GM21619 (cell line): ENCODE results near the gene SRSF6.
"Not testable (repeated sequence)": the region's sequence is repeated elsewhere in the genome, so short reads cannot be mapped to it uniquely, and the experiment has no call there.

Experiments
- ATAC-seq: cut with Tn5 transposase; IDR thresholded peaks from one replicate; pipeline ENCODE4 v1.9.1; 2021; ENCODE audit not compliant: unreplicated experiment

The SRSF6 gene

DNA sequence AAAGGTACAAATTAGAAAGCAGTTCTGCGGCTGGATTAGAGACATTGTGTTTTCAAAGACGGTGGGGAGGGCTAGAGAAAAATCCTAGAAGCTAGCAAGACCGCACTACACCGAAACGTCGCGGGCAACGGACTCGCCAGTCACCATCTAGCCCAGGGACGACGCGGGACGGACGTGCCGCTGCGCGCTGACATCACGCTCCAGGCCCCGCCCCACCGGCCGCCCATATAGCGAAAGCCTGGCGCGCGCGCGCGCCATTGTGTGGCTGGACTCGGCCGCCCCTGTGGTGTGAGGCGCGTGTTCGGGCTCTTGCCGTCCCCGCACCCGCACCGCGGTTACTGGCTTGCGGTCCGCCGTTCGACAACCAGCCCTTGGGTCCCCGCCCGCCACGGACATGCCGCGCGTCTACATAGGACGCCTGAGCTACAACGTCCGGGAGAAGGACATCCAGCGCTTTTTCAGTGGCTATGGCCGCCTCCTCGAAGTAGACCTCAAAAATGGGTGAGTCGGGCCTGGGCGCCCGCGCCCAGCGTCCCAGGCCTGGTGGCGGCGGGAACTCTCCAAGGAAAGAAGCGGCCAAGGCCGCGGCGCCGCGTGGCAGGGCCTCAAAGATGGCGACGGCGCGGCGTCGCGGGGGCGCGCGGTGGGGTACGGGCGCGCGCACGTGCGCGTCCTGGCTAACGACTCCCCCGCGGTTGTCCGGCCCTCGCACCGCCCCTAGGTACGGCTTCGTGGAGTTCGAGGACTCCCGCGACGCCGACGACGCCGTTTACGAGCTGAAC is at the start of gene SRSF6:
SRSF6 (plus strand) TSS at position 257 of the 782 bp plus-strand sequence; CDS start at position 395, 138 bp downstream.
- ATAC-seq = peak; percentile 80

GRCh38 chr20:43408848-43409576 is 48.7 kb upstream of the SRSF6 start:
- no peak for ATAC-seq

- no peak for ATAC-seq
Observed at GRCh38 chr20:43409577-43409913, 48.2 kb upstream of the SRSF6 start.

- no peak for ATAC-seq
Observed at GRCh38 chr20:43415661-43416430, 41.9 kb upstream of the SRSF6 start.

GRCh38 chr20:43416591-43417228 is 41.0 kb upstream of the SRSF6 start:
- ATAC-seq = no peak

- no peak for ATAC-seq
Observed at GRCh38 chr20:43420192-43420591, 37.5 kb upstream of the SRSF6 start.

GRCh38 chr20:43420913-43421312 is 36.8 kb upstream of the SRSF6 start:
- not testable (repeated sequence) for ATAC-seq

GRCh38 chr20:43426172-43426571 is 31.5 kb upstream of the SRSF6 start:
- ATAC-seq = no peak

DNA sequence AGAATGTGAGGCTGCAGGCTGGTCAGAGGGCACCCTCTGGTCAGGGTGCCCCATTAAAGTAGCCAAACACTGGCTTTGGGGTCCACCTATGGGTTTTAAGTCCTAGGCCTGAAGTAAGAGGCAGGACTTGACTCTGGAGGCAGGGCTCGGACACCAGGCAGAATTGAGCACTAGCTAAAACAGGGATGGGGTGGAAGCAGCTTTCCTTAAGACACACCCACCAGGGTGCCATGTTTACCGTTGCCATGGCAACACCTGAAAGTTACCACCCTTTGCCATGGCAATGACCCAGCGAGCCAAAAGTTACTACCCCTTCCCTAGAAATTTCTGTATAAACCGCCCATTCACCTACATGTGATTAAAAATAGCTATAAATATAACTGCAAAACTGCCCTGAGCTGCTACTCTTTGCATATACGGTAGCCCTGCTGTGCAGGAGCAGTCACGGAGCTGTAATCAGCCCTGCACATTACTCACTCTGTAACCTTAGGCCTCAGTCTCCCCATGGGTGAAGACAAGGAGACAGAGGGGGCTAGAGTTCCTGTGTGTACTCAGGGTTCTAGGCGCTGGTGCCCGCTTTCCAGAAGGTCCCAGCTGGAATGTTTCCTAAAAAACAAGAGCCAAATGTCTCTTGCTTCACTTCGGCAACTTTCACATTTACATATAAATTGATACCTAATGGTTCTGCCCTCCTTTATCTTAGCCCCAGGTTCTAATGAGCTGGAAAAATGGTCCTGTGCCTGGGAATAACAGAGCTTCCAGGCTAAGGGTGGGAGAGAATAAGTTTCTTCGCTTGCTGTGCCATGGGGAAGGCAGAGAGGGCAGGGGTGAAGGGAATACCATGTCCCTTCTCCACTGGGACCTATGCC is 27.2 kb upstream of the SRSF6 start:
- no peak for ATAC-seq

- no peak for ATAC-seq
Observed at GRCh38 chr20:43431134-43431519, 26.6 kb upstream of the SRSF6 start.

GRCh38 chr20:43432498-43432897 is 25.2 kb upstream of the SRSF6 start:
- no peak for ATAC-seq

- ATAC-seq = no peak
Observed at GRCh38 chr20:43433250-43433854, 24.3 kb upstream of the SRSF6 start.

DNA sequence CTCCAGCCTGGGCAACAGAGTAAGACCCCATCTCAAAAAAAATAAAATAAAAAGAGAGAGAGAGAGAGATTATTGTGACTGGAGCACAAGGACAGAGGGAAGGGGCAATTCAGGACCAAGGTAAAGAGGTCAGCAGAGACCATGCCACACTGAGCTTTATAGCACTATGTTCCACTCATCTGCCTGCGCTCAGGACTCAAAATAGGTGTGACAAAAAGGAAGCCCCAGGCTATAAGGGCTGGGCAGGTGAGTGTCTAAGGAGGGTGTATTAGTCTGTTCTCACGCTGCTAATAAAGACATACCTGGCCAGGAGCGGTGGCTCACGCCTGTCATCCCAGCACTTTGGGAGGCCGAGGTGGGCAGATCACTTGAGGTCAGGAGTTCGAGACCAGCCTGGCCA is 23.1 kb upstream of the SRSF6 start:
- no peak for ATAC-seq

DNA sequence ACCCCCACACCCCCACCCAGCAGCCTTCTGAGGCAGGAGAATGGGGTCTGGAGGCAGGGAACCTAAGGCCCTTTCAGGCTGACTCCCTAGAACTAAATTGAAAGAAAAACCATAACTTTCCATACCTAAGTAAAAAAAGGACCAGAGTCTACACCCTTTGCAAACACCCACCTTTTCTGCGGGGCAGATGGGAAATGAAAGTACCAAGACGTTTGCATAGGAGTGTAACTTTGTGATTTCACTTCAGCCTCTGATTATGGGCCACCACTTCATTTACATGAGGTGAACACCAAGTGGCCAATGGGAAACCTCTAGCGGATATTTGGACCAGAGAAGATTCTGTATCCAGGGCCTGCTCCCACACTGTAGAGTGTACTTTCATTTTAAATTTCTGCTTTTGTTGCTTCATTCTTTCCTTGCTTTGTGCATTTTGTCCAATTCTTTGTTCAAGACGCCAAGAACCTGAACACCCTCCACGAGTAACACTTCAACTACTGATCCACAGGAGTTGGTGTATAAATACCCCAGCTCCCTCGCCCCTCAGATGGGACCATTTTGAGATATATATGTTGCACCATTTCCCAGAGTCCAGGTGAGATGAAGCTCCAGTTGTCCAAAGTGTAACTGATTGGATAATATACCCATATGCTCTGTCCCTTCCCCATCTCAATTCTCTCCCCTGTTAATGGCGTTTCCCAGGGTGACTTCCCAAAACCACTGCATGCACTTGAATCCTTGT is 18.9 kb upstream of the SRSF6 start:
- ATAC-seq = peak; percentile 93

DNA sequence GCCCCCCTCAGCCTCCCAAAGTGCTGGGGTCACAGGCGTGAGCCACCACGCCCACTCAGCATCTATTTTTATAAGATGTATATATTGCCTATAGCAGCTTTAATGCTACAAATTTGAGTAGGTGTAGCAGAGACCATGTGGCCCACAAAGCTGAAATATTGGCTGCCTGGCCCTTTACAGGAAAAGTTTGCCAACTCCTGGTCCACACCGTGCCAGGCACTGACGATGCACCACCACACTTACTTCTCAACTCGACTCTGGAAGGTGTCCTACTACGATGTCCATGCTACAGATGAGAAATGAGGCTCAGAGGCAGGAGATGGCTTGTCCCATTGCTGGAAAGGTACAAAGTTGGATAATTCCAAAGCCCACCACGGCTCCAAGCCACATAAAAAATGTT is 17.2 kb upstream of the SRSF6 start:
- no peak for ATAC-seq

DNA sequence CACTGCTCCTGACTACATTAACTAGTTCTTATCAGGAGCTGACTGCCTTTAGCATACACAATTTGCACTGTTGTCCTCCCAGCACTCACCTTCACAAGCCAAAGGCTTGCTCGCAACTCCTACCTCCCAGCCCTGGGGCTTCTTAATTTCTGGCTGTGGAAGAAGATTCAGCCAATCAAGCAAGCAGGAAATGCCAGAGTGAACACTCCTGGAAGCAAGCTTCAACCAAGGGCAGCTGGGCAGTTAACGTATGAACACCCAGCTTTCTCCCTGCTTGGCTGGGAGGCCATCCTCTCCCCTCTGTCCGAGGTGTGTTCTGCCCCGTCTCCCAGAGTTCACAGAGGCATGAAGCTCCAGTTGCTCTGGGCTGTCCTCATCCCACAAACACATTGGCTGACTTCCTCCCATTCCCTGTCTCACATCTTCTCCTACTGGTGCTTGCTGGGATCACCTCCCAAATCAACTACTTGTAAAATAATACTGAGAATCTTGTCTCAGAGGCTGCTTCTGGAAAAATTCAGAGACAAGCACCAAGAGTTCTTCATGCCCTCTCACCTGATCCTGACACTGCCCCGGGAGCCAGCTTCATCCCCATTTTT is 15.3 kb upstream of the SRSF6 start:
- no peak for ATAC-seq

- no peak for ATAC-seq
Observed at GRCh38 chr20:43444107-43444506, 13.6 kb upstream of the SRSF6 start.

DNA sequence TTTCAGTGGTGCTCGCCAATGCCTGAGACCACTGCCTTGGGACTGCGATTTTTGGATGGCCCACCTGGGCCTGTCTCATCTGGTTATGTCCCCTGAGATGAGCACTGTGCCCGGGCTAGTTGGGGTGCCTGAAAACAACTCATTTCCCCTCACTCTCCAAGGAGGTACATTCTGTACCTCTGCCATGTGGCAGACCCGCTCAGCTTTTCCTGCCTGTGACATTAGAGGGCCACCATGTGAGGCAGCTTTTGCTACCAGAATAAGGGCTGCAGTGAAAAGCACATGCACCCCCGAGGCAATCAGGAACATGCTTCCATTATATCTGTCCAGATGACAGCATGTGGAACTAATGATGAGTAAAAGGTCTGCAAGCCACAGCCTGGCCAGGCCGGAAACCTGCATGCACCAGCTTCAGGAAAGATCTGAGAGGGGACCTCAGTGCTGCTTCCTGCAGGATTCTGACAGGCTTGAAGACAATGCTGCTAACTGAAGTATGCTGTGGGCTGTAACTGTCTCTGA is 11.3 kb upstream of the SRSF6 start:
- no peak for ATAC-seq

DNA sequence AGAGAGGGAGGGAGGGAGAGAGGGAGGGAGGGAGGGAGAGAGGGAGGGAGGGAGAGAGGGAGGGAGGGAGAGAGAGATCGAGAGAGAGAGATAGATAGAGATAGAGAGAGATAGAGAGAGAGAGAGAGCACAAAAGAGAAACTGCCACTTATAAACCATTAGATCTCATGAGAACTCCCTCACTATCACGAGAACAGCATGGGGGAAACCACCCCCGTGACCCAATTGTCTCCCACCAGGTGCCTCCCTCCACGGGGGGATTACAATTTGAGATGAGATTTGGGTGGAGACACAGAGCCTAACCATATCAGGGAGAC is 9.3 kb upstream of the SRSF6 start:
- ATAC-seq = not testable (repeated sequence)
